Large intestine (tissue), 3 donors: ENCODE data around the gene CYB561A3. TPM values are rescaled to one million over a fixed set of nuclear protein-coding genes. Genes with fewer than 3 reads are reported as not detected.

Experiments used
- DNase-seq, 2 donors: peaks; one replicate each; pipeline versions ENCODE4 v3.0.0 to v3.0.0-alpha.2; 2013
- H3K27ac ChIP-seq: one replicate; pipeline ENCODE4 v1.5.1; 2013; ENCODE audit warnings: low read length
- H3K27me3 ChIP-seq: 2 replicates; pipeline ENCODE4 v1.6.1; 2013; ENCODE audit warnings: low read length; ENCODE audit not compliant: control insufficient read depth, insufficient read depth
- H3K36me3 ChIP-seq: 2 replicates; pipeline ENCODE4 v1.6.1; 2013; ENCODE audit warnings: low read length; ENCODE audit not compliant: control insufficient read depth, insufficient read depth
- H3K4me1 ChIP-seq: one replicate; pipeline ENCODE4 v1.6.1; 2013; ENCODE audit warnings: low read length; ENCODE audit not compliant: control insufficient read depth, insufficient read depth
- H3K4me3 ChIP-seq: one replicate; pipeline ENCODE4 v1.5.1; 2013; ENCODE audit warnings: low read length
- H3K9me3 ChIP-seq: one replicate; pipeline ENCODE4 v1.6.1; 2013; ENCODE audit warnings: mild to moderate bottlenecking, low read depth, low read length, moderate library complexity; ENCODE audit not compliant: control insufficient read depth
- whole genome bisulfite sequencing: methylation state at CpG from one replicate; pipeline ENCODE4 v1.1.5; 2013; ENCODE audit warnings: low lambda C conversion rate; ENCODE audit not compliant: insufficient coverage; 5-methylcytosine and 5-hydroxymethylcytosine counted together
- polyA plus RNA-seq: library from polyadenylated mRNA; unstranded; fragments of 120-200 nt; gene quantifications from one replicate; pipeline ENCODE4 v1.2.1, GENCODE V29; 2013

CYB561A3 gene
- polyA plus RNA-seq, 1 donor = 31.1 TPM

DNA sequence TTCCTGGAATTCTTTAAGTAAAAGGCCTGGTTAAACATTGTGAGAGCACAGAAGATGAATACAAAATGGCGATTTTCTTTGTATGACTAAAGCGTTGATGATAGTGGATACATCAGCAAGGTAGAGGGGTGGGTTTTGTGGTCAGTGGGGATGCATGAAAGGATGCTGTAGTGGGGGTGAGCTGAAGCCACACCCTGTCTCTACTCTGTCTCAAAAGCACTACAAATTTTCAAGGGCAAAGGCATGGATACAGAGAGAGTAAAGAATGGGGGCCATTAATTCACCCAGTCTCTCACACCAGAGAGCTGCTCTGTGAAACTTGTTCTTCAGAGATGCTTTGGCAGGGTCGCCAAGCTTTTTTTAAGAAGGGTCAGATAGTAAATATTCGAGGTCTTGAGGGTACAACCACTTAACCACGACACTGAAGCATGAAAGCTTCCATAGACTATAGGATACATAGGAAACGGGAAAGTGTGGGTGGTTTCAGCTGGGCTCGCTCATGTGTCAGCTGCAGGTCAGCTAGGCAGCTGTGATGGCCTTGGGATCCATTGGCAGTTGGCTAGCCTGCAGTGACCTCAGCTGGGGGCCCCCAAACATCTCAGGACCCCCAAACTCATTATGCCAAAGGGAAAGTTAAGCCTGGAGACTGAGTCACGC is 8.8 kb upstream of the CYB561A3 start:
- no peaks in the 10 kb centered on the region for H3K9me3 ChIP-seq
- 93% methylated on average over 3 of the region's 8 CpGs for WGBS
- H3K4me1 ChIP-seq = no peaks in the 10 kb centered on the region
- no peak overlapping the region for H3K4me3 ChIP-seq
- H3K36me3 ChIP-seq = peaks cover 50% of the 10 kb centered on the region
- no peak for DNase-seq
- no peaks in the 10 kb centered on the region for H3K27me3 ChIP-seq
- no peak overlapping the region for H3K27ac ChIP-seq

DNA sequence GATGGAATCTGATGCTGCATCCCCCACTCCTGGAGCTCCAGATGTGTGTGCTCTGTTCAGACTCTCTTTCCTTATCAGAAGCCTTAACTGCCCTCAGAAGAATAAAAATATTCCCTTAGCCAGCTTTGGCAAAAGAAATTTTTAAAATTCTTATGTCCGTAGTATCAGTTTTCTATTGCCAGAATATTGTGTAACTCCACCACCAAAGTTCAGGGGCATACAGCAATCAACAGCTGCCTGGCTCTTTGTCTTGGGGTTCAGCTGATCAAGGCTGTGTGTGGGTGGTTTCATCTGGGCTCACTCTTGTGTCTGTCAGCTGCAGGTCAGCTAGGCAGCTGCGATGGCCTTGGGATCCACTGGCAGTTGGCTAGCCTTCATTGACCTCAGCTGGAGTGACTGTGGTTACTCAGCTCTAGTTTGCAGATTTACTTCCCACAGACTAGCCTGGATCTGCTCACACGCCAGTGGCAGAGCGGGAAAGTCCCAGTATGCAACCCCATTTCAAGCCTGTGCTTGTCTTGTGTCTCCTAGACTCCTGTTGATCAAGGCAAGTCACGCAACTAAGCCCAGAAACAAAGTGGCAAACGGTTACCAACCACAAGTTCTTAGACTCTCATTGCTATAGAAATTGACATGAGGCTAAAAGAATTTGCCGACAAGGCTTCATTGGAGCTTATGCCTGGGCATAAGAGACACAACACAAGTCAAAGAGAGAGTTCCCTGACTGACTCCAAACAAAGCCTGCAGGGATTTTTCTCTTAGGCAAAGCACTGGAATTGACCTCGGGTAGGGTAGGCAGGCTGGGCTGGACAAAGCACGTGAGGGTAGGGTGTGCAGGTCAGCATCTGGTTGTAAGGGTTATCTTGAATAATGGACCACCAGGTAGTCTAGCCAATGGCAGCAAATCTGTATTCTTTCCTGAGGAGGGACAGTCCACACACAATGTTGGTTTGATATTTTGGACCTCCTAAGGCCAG is 8.0 kb upstream of the CYB561A3 start:
- no peak for DNase-seq

DNA sequence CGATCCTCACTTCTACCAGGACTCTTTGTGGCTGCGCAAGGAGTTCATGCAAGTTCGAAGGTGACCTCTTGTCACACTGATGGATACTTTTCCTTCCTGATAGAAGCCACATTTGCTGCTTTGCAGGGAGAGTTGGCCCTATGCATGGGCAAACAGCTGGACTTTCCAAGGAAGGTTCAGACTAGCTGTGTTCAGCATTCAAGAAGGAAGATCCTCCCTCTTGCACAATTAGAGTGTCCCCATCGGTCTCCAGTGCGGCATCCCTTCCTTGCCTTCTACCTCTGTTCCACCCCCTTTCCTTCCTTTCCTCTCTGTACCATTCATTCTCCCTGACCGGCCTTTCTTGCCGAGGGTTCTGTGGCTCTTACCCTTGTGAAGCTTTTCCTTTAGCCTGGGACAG is 7.0 kb upstream of the CYB561A3 start:
- no peaks in the 10 kb centered on the region for H3K27me3 ChIP-seq
- WGBS = 95% methylated on average over 3 of the region's 7 CpGs
- DNase-seq = no peak
- H3K4me1 ChIP-seq = no peaks in the 10 kb centered on the region
- no peaks in the 10 kb centered on the region for H3K9me3 ChIP-seq
- no peak overlapping the region for H3K4me3 ChIP-seq
- peaks cover 62% of the 10 kb centered on the region for H3K36me3 ChIP-seq
- H3K27ac ChIP-seq = no peak overlapping the region

More for the DNA sequence above, 8.0 kb upstream of the CYB561A3 start:
- no peaks in the 10 kb centered on the region for H3K27me3 ChIP-seq
- H3K4me3 ChIP-seq = no peak overlapping the region
- WGBS = no CpG with 5 or more reads among the region's 9 CpGs
- no peak overlapping the region for H3K27ac ChIP-seq
- H3K9me3 ChIP-seq = no peaks in the 10 kb centered on the region
- no peaks in the 10 kb centered on the region for H3K4me1 ChIP-seq
- H3K36me3 ChIP-seq = peaks cover 52% of the 10 kb centered on the region

DNA sequence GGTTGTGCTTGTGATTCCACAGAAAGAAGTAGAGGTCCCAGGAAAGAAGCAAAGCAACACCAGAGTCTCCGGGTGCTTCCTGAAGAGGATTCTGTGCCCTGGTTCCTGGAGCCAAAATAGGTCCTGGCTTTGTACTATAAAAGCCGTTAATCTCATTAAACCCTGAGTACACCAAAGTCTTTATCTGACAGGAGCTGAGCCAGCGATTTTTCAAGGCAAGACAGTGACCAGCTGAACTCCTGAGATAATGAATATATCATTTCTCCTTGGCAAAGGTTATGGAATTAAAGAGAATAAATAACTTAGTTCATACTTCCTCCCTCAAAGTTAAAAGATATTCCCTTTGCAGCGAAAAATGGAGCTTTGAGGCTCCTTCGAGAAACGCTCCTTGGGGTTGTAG is 5.7 kb upstream of the CYB561A3 start:
- Histone ChIP-seq H3K27me3 (no peaks in the 10 kb centered on the region), H3K4me1 (no peaks in the 10 kb centered on the region), H3K27ac (no peak overlapping the region), H3K36me3 (peaks cover 62% of the 10 kb centered on the region), H3K9me3 (no peaks in the 10 kb centered on the region), H3K4me3 (no peak overlapping the region)
- no CpG with 5 or more reads among the region's 6 CpGs for WGBS
- no peak for DNase-seq

DNA sequence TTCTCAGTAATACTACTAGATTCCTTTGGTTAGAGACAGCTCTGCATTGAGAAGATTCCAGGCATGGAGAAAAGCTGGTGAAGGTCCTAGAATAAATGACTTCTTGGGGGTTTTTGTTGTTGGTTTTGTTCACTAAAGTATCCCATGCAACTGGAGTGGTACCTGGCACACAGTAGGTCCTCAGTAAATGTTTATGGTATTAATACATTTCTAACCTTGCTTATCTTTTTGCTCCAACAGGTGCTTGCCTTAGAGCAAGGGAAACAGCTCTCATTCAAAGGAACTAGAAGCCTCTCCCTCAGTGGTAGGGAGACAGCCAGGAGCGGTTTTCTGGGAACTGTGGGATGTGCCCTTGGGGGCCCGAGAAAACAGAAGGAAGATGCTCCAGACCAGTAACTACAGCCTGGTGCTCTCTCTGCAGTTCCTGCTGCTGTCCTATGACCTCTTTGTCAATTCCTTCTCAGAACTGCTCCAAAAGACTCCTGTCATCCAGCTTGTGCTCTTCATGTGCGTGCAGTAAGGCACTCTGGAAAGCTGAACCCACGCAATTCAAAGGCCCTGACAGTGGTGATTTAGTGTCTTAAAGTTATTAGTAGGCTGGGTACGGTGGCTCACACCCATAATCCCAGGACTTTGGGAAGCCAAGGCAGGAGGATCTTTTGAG is 2.5 kb upstream of the CYB561A3 start:
- no peak overlapping the region for H3K27ac ChIP-seq
- H3K27me3 ChIP-seq = no peaks in the 10 kb centered on the region
- H3K9me3 ChIP-seq = no peaks in the 10 kb centered on the region
- DNase-seq = no peak
- no CpG with 5 or more reads among the region's 5 CpGs for WGBS
- H3K4me1 ChIP-seq = peaks cover 16% of the 10 kb centered on the region
- H3K36me3 ChIP-seq = peaks cover 44% of the 10 kb centered on the region
- H3K4me3 ChIP-seq = no peak overlapping the region

DNA sequence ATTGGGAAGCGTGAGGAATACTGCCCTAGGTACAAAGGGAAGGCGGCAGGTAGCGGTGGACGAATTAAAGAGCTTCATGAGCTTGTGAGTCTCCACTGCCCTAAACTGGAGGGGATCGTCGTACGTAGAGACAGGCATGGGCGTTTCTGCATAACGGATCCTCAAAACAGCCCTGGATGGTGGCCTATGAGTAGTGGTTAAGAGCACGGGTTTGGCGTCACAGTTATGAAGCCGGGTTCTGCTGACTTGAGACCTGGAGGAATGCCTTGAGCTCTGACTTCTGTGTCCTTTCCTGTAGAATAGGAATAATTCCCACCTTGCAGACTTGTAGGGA is 827 bp upstream of the CYB561A3 start:
- Histone ChIP-seq H3K9me3 (no peaks in the 10 kb centered on the region), H3K36me3 (peaks cover 31% of the 10 kb centered on the region), H3K4me1 (peaks cover 26% of the 10 kb centered on the region), H3K4me3 (peak overlapping the region; percentile 70), H3K27ac (peak overlapping the region; percentile 86), H3K27me3 (no peaks in the 10 kb centered on the region)
- no CpG with 5 or more reads among the region's 12 CpGs for WGBS
- DNase-seq = no peak

DNA sequence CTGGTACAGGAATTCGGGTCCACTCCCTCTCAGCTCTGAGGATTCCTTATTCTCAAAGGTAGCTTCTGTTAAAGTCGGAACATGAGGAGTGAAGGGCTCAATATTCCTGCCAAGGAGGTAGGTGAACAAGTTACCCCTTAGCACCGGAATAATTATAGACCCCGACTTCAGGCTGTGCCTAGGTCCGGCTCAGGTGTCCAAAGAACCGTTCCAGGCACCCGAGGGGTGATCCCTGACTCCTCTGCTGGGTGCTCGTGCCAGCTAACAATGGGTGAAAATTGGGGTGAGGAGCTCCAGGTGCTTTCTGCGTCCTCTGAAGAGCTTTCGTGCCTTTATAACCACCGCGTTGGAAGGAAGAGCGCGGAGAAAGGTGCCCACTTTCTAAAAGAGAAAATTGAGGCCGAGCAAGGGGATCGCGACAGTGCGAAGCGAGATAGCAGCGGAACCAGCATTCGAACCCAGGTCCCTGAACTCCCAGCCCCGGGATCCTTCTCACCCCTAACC is 393 bp downstream of the CYB561A3 start:
- Histone ChIP-seq H3K27me3 (no peaks in the 10 kb centered on the region), H3K4me1 (peaks cover 31% of the 10 kb centered on the region), H3K36me3 (peaks cover 22% of the 10 kb centered on the region), H3K27ac (peak overlapping the region; percentile 86), H3K9me3 (no peaks in the 10 kb centered on the region), H3K4me3 (peak overlapping the region; percentile 70)
- DNase-seq = no peak
- WGBS = no CpG with 5 or more reads among the region's 22 CpGs

DNA sequence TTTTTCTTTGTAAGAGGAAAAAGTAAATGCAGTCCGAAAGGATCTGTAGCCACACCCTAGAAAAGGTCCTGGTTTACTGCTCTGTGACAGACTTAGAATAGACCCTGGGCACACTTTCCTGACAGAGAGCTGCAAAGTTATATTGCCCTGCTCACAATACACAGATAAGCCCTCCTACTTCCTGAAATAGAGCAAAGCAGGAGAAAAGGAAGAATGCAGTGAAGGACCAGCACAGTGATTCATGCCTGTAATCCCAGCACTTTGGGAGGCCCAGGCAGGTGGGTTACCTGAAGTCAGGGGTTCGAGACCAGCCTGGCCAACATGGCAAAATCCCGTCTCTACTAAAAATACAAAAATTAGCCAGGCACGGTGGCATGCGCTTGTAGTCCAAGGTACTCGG is 2.2 kb downstream of the CYB561A3 start:
- Histone ChIP-seq H3K4me3 (no peak overlapping the region), H3K27me3 (no peaks in the 10 kb centered on the region), H3K4me1 (peaks cover 31% of the 10 kb centered on the region), H3K36me3 (peaks cover 13% of the 10 kb centered on the region), H3K9me3 (no peaks in the 10 kb centered on the region), H3K27ac (peak overlapping the region; percentile 67)
- no CpG with 5 or more reads among the region's 6 CpGs for WGBS
- DNase-seq = peak; percentile 73 to 90

DNA sequence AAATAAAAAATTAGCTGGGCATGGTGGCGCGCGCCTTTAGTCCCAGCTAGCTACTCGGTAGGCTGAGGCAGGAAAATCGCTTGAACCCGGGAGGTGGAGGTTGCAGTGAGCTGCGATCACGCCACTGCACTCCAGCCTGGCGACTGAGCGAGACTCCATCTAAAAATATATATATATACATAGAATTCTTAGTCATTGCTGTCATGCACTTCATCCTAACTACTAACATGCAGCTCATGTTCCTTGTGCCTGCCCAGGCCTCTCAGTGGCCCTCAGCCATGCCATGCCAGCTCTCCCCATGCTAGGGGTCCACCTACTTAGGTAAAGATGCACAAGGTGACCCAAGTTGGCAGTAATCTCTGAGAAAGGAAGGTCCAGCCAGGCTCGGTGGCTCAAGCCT is 3.1 kb downstream of the CYB561A3 start:
- H3K27me3 ChIP-seq = no peaks in the 10 kb centered on the region
- no CpG with 5 or more reads among the region's 11 CpGs for WGBS
- H3K4me1 ChIP-seq = peaks cover 31% of the 10 kb centered on the region
- H3K36me3 ChIP-seq = peaks cover 12% of the 10 kb centered on the region
- no peak for DNase-seq
- no peak overlapping the region for H3K27ac ChIP-seq
- H3K4me3 ChIP-seq = no peak overlapping the region
- H3K9me3 ChIP-seq = no peaks in the 10 kb centered on the region

DNA sequence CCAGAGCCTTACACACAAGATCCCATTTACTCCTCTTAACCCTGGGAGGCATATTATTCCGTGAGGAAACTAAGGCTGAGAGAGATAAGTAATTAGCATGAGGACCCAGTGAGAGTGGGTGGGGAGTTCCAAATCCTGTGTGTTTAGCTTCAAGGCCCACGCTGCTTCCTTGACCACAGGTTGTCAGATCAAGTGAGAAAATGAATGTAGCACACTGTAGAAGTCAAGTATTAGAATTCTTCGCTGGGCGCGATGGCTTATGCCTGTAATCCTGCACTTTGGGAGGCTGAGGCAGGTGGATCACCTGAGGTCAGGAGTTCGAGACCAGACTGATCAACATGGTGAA is 3.8 kb downstream of the CYB561A3 start:
- no peak overlapping the region for H3K27ac ChIP-seq
- no peaks in the 10 kb centered on the region for H3K9me3 ChIP-seq
- no peak for DNase-seq
- H3K27me3 ChIP-seq = no peaks in the 10 kb centered on the region
- peaks cover 31% of the 10 kb centered on the region for H3K4me1 ChIP-seq
- H3K36me3 ChIP-seq = peaks cover 18% of the 10 kb centered on the region
- no CpG with 5 or more reads among the region's 6 CpGs for WGBS
- H3K4me3 ChIP-seq = no peak overlapping the region
